Measurements from ENCODE around the gene IFNAR1.

GRCh38 chr21:33401630-33401992, 76.8 kb downstream of the IFNAR1 start:
- TF ChIP-seq CTCF (IDR thresholded peaks at IDR 0.05; ENCODE audit: low read depth, low read length) (no peak), POLR2A (IDR thresholded peaks at IDR 0.05; ENCODE audit: extremely low read depth, insufficient read length) (no peak), MYC (IDR thresholded peaks at IDR 0.05; ENCODE audit: low read depth, low read length) (no peak), MAX (IDR thresholded peaks at IDR 0.05; ENCODE audit: low read depth, low read length) (no peak)

Data from NB4 (cell line).